Erythroblast (primary cell): Measurements from ENCODE around the gene DST.

ENCODE experiments used
- GATA1 ChIP-seq: IDR thresholded peaks from 2 replicates; pipeline ENCODE4 v1.6.1; 2011; ENCODE audit warnings: low read depth, mild to moderate bottlenecking, control low read depth, low read length, moderate library complexity
- POLR2A ChIP-seq: IDR thresholded peaks from 2 replicates; pipeline ENCODE4 v1.6.1; 2011; ENCODE audit warnings: mild to moderate bottlenecking, low read length

DNA sequence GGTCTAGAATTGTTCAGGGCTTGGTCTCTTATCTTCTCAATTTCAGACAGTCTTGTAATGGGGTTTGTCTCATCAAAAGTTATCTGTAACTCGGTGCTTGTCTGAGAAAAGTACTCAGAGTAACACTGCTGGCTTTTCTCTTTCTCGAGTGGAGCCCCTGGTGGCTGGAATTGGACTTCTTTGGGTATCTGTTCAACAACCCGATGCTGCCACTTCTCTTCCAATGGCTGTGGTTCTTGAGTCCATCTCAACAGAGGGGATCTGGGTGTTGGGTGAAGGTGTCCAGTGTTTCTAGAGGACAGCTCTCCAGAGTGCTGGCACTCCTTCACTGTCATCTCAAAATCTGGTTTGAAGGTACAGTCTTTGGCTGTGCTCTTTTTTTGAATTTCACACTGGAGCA lies 24.6 kb downstream of the DST start:
- no peak for TF ChIP-seq POLR2A
- no peak for TF ChIP-seq GATA1
